Thymus (tissue), 11 donors: ENCODE measurements around the gene TCTN2. TPM values are rescaled to one million over a fixed set of nuclear protein-coding genes. Genes with fewer than 3 reads are reported as not detected.

Source experiments
- DNase-seq, 9 donors: peaks; one replicate each; pipeline ENCODE4 v3.0.0-alpha.2; 2013; ENCODE audit warnings: low spot score in 9 of 9, low read depth in 6 of 9, missing footprints in 1 of 9
- H3K27ac ChIP-seq, 2 donors: one replicate each; pipeline ENCODE4 v1.5.1; 2013; ENCODE audit warnings: control low read depth in 1 of 2, low read depth in 1 of 2, low read length in 1 of 2, mild to moderate bottlenecking in 1 of 2, moderate library complexity in 1 of 2
- H3K27me3 ChIP-seq, 2 donors: one replicate each; pipeline ENCODE4 v1.5.1; 2013; ENCODE audit warnings: low read length in 1 of 2; ENCODE audit not compliant: control insufficient read depth in 2 of 2, insufficient read depth in 1 of 2
- H3K36me3 ChIP-seq, 2 donors: one replicate each; pipeline ENCODE4 v1.5.1; 2013; ENCODE audit warnings: low read length in 1 of 2, mild to moderate bottlenecking in 1 of 2, moderate library complexity in 1 of 2; ENCODE audit not compliant: control insufficient read depth in 2 of 2, insufficient read depth in 2 of 2
- H3K4me1 ChIP-seq, 2 donors: one replicate each; pipeline ENCODE4 v1.5.1; 2013; ENCODE audit warnings: low read length in 2 of 2; ENCODE audit not compliant: control insufficient read depth in 2 of 2, insufficient read depth in 2 of 2
- H3K4me3 ChIP-seq, 2 donors: one replicate each; pipeline ENCODE4 v1.5.1; 2013; ENCODE audit warnings: low read length in 2 of 2, control low read depth in 1 of 2, mild to moderate bottlenecking in 1 of 2
- H3K9me3 ChIP-seq, 2 donors: one replicate each; pipeline ENCODE4 v1.5.1; 2013; ENCODE audit warnings: low read length in 1 of 2, mild to moderate bottlenecking in 1 of 2; ENCODE audit not compliant: control insufficient read depth in 2 of 2, insufficient read depth in 1 of 2
- WGBS: extraction: QIAGEN DNeasy Blood & Tissue Kit; methylation state at CpG from one replicate; pipeline ENCODE4 v1.1.7; 2013; 5-methylcytosine and 5-hydroxymethylcytosine counted together
- polyA plus RNA-seq: library from polyadenylated mRNA; stranded (reverse); fragments of 200-250 nt; gene quantifications from one replicate; pipeline ENCODE4 v1.2.3, GENCODE V29; 2013
- total RNA-seq: library from RNA; stranded (reverse); fragments of 120-200 nt; gene quantifications from one replicate; pipeline ENCODE4 v1.2.4, GENCODE V29; 2013
- donor health status: healthy.

TCTN2 gene
- total and polyA plus RNA-seq, 2 donors: 2.2 to 3.7 TPM

- Histone ChIP-seq H3K27me3 (no peaks in the 10 kb centered on the region), H3K4me3 (no peak overlapping the region), H3K4me1 (no peaks in the 10 kb centered on the region), H3K27ac (no peak overlapping the region), H3K36me3 (peaks cover 35 to 66% of the 10 kb centered on the region in 2 donors), H3K9me3 (no peaks in the 10 kb centered on the region)
- no peak for DNase-seq
- WGBS: 97% methylated on average over 4 of the region's 4 CpGs
These were observed 16.7 kb upstream of the TCTN2 start for GRCh38 chr12:123654129-123654701.

GRCh38 chr12:123655420-123655819 is 15.5 kb upstream of the TCTN2 start:
- no peaks in the 10 kb centered on the region for H3K4me1 ChIP-seq
- H3K27ac ChIP-seq: no peak overlapping the region
- DNase-seq: no peak
- no peak overlapping the region for H3K4me3 ChIP-seq
- peaks cover 30 to 65% of the 10 kb centered on the region in 2 donors for H3K36me3 ChIP-seq
- 96% methylated on average over 5 of the region's 5 CpGs for WGBS
- no peaks in the 10 kb centered on the region for H3K9me3 ChIP-seq
- H3K27me3 ChIP-seq: no peaks in the 10 kb centered on the region

- no peaks in the 10 kb centered on the region for H3K9me3 ChIP-seq
- H3K27me3 ChIP-seq: no peaks in the 10 kb centered on the region
- H3K36me3 ChIP-seq: peaks cover 30 to 63% of the 10 kb centered on the region in 2 donors
- H3K4me3 ChIP-seq: no peak overlapping the region
- 96% methylated on average over 4 of the region's 4 CpGs for WGBS
- no peaks in the 10 kb centered on the region for H3K4me1 ChIP-seq
- H3K27ac ChIP-seq: no peak overlapping the region
- DNase-seq: no peak
These were observed 14.5 kb upstream of the TCTN2 start for GRCh38 chr12:123656392-123656791.

GRCh38 chr12:123657211-123657610 is 13.7 kb upstream of the TCTN2 start:
- Histone ChIP-seq H3K4me3 (no peak overlapping the region), H3K4me1 (no peaks in the 10 kb centered on the region), H3K27me3 (no peaks in the 10 kb centered on the region), H3K36me3 (peaks cover 26 to 56% of the 10 kb centered on the region in 2 donors), H3K9me3 (no peaks in the 10 kb centered on the region), H3K27ac (no peak overlapping the region)
- no peak for DNase-seq
- WGBS: 98% methylated on average over 9 of the region's 9 CpGs

- 97% methylated on average over 5 of the region's 5 CpGs for WGBS
- no peaks in the 10 kb centered on the region for H3K4me1 ChIP-seq
- H3K9me3 ChIP-seq: no peaks in the 10 kb centered on the region
- no peaks in the 10 kb centered on the region for H3K27me3 ChIP-seq
- DNase-seq: no peak
- H3K36me3 ChIP-seq: peaks cover 21 to 35% of the 10 kb centered on the region in 2 donors
- no peak overlapping the region for H3K27ac ChIP-seq
- H3K4me3 ChIP-seq: no peak overlapping the region
These were observed 10.8 kb upstream of the TCTN2 start for GRCh38 chr12:123659996-123660727.

GRCh38 chr12:123667771-123668170 is 3.1 kb upstream of the TCTN2 start:
- 94% methylated on average over 8 of the region's 8 CpGs for WGBS
- H3K4me1 ChIP-seq: peaks cover 4 to 13% of the 10 kb centered on the region in 2 donors
- no peaks in the 10 kb centered on the region for H3K36me3 ChIP-seq
- no peak overlapping the region for H3K27ac ChIP-seq
- H3K4me3 ChIP-seq: no peak overlapping the region
- no peaks in the 10 kb centered on the region for H3K27me3 ChIP-seq
- no peak for DNase-seq
- H3K9me3 ChIP-seq: no peaks in the 10 kb centered on the region

GRCh38 chr12:123671876-123672275 is 963 bp downstream of the TCTN2 start:
- Histone ChIP-seq H3K4me3 (no peak overlapping the region), H3K4me1 (peaks cover 4 to 13% of the 10 kb centered on the region in 2 donors), H3K27me3 (no peaks in the 10 kb centered on the region), H3K9me3 (no peaks in the 10 kb centered on the region), H3K27ac (no peak overlapping the region), H3K36me3 (peaks cover 0 to 4% of the 10 kb centered on the region in 2 donors)
- no peak for DNase-seq
- 92% methylated on average over 6 of the region's 6 CpGs for WGBS

- 97% methylated on average over 1 of the region's 1 CpG for WGBS
- Histone ChIP-seq H3K4me1 (peaks cover 4 to 13% of the 10 kb centered on the region in 2 donors), H3K4me3 (no peak overlapping the region), H3K27me3 (no peaks in the 10 kb centered on the region), H3K36me3 (peaks cover 0 to 7% of the 10 kb centered on the region in 2 donors), H3K27ac (no peak overlapping the region), H3K9me3 (no peaks in the 10 kb centered on the region)
- DNase-seq: no peak
These were observed 4.5 kb downstream of the TCTN2 start for GRCh38 chr12:123675436-123675835.

GRCh38 chr12:123676616-123677320 is 5.9 kb downstream of the TCTN2 start:
- no peaks in the 10 kb centered on the region for H3K27me3 ChIP-seq
- H3K4me1 ChIP-seq: peaks cover 0 to 3% of the 10 kb centered on the region in 2 donors
- WGBS: 97% methylated on average over 9 of the region's 9 CpGs
- no peaks in the 10 kb centered on the region for H3K9me3 ChIP-seq
- no peak overlapping the region for H3K4me3 ChIP-seq
- H3K27ac ChIP-seq: no peak overlapping the region
- H3K36me3 ChIP-seq: peaks cover 0 to 10% of the 10 kb centered on the region in 2 donors
- no peak for DNase-seq
